KMS-11 (cell line): ENCODE results near the gene CEP70.

Source experiments
- H2AFZ ChIP-seq: fragments of 200-600 bp; sonication (generic); 2 replicates; pipeline ENCODE4 v1.6.1; 2016; ENCODE audit warnings: antibody characterized with exemption, mixed run types, low read depth
- H3K27ac ChIP-seq: fragments of 200-600 bp; sonication (generic); 2 replicates; pipeline ENCODE4 v1.6.1; 2016; ENCODE audit warnings: mild to moderate bottlenecking, mixed run types
- H3K27me3 ChIP-seq: fragments of 200-600 bp; sonication (generic); 2 replicates; pipeline ENCODE4 v1.6.1; 2017; ENCODE audit warnings: mild to moderate bottlenecking, low read depth, mixed run types, moderate library complexity; ENCODE audit not compliant: insufficient read depth
- H3K36me3 ChIP-seq: fragments of 200-600 bp; sonication (generic); 2 replicates; pipeline ENCODE4 v1.6.1; 2017; ENCODE audit warnings: mild to moderate bottlenecking, mixed run types; ENCODE audit not compliant: insufficient read depth
- H3K4me1 ChIP-seq: fragments of 200-600 bp; sonication (generic); 2 replicates; pipeline ENCODE4 v1.6.1; 2016; ENCODE audit warnings: mild to moderate bottlenecking, low read depth, mixed run types; ENCODE audit not compliant: poor library complexity, severe bottlenecking
- H3K4me2 ChIP-seq: fragments of 200-600 bp; sonication (generic); 2 replicates; pipeline ENCODE4 v1.7.0; 2016; ENCODE audit warnings: mild to moderate bottlenecking, mixed run types
- H3K4me3 ChIP-seq: fragments of 200-600 bp; sonication (generic); IDR thresholded peaks from 2 replicates; pipeline ENCODE4 v1.6.1; 2017; ENCODE audit warnings: low read depth, low read length, mixed read lengths; ENCODE audit not compliant: insufficient read depth
- H3K79me2 ChIP-seq: fragments of 200-600 bp; sonication (generic); 2 replicates; pipeline ENCODE4 v1.6.1; 2016; ENCODE audit warnings: low read depth, mixed run types; ENCODE audit not compliant: insufficient read depth
- H3K9ac ChIP-seq: fragments of 200-600 bp; sonication (generic); 2 replicates; pipeline ENCODE4 v1.6.1; 2016; ENCODE audit warnings: mild to moderate bottlenecking, mixed run types
- H4K20me1 ChIP-seq: fragments of 200-600 bp; sonication (generic); 2 replicates; pipeline ENCODE4 v1.6.1; 2016; ENCODE audit warnings: mild to moderate bottlenecking, mixed run types; ENCODE audit not compliant: insufficient read depth
- CTCF ChIP-seq: fragments of 200-600 bp; sonication (generic); conservative IDR thresholded peaks from 2 replicates; pipeline ENCODE4 v1.6.1; 2017; ENCODE audit warnings: low read depth, mild to moderate bottlenecking, antibody characterized with exemption, low read length, moderate library complexity, mixed read lengths

CEP70 gene

GRCh38 chr3:138594150-138594934 is at the start of gene CEP70:
Gene CEP70, minus strand, starts transcription at chr3:138594260. Its CDS starts 21,333 bp downstream, at chr3:138572927.
- Histone ChIP-seq H3K9ac (peak within 1 kb of the TSS; percentile 66), H3K79me2 (no peaks in the 10 kb centered on the region; the same call in 1 of the 2 replicates), H3K4me2 (peak within 1 kb of the TSS; percentile 66), H3K4me3 (peak within 1 kb of the TSS; percentile 94), H3K27ac (peak within 1 kb of the TSS; percentile 69), H4K20me1 (no peaks in the 10 kb centered on the region), H3K36me3 (no peaks in the 10 kb centered on the region), H3K4me1 (peaks cover 20% of the 10 kb centered on the region), H3K27me3 (no peaks in the 10 kb centered on the region), H2AFZ (peak within 1 kb of the TSS; percentile 90)
- peak; percentile 96 for TF ChIP-seq CTCF

DNA sequence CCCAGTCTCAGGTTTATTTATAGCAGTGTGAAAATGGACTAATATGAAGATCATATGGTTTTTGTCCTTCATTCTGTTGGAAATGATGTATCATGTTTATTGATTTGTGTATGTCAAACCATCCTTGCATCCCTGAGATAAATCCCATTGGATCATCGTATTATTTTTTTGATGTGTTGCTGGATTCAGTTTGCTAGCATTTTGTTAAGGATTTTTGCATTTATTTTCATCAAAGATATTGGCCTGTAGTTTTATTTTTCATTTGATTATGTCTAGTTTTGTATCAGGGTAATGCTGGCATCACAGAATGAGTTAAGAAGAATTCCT is 48.8 kb upstream of the CEP70 start:
- TF ChIP-seq CTCF, result no peak

DNA sequence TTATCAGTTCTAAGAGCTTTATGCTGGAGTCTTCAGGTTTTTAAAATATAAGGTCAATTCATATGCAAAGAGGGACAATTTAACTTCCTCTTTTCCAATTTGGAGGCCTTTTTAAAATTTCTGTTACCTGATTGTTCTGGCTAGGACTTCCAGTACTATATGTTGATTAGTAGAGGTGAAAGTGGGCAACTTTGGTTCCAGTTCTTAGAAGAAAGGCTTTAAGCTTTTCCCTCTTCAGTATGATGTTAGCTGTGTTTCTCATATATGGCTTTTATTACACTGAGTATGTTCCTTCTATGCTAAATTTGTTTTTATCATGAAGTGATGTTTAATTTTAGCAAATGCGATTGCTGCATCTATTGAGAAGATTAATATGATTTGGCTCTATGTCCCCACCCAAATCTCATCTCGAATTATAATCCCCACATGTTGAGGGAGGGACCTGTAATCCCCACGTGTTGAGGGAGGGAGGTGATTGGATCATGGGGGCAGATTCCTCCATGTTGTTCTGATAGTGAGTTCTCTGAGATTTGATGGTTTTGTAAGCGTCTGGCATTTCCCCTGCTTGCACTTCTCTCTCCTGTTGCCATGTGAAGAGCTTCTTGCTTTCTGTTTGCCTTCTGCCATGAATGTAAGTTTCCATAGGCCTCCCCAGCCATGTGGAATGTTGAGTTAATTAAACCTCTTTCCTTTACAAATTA is 48.3 kb upstream of the CEP70 start:
- TF ChIP-seq CTCF, result no peak
- H3K27me3 ChIP-seq, result no peaks in the 10 kb centered on the region
- no peaks in the 10 kb centered on the region for H4K20me1 ChIP-seq
- no peak overlapping the region for H3K9ac ChIP-seq
- no peak overlapping the region for H2AFZ ChIP-seq
- H3K36me3 ChIP-seq, result no peaks in the 10 kb centered on the region
- H3K4me3 ChIP-seq, result no peak overlapping the region
- H3K4me2 ChIP-seq, result no peak overlapping the region
- no peak overlapping the region for H3K27ac ChIP-seq
- no peaks in the 10 kb centered on the region for H3K4me1 ChIP-seq
- H3K79me2 ChIP-seq, result no peaks in the 10 kb centered on the region

More for the DNA sequence above, 48.8 kb upstream of the CEP70 start:
- Histone ChIP-seq H3K27me3 (no peaks in the 10 kb centered on the region), H3K4me2 (no peak overlapping the region), H3K4me3 (no peak overlapping the region), H3K36me3 (no peaks in the 10 kb centered on the region), H3K4me1 (no peaks in the 10 kb centered on the region), H4K20me1 (no peaks in the 10 kb centered on the region), H3K79me2 (no peaks in the 10 kb centered on the region), H3K27ac (no peak overlapping the region), H3K9ac (no peak overlapping the region), H2AFZ (no peak overlapping the region)

DNA sequence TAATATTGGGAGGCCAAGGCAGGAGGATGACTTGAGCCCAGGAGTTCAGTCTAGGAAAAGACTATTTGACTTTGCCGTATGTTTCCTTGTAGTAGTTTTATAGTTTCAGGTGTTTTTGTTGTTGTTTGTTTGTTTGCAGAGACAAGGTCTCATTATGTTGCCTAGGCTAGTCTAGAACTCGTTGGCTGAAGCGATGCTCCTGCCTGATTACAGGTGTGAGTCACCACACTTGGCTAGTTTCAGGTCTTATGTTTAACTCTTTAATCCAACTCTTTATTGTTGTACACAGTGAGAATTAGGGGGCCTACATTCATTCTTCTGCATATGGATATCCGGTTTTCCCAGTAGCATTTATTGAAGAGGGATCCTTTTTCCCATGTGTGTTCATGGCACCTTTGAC is 46.5 kb upstream of the CEP70 start:
- no peak overlapping the region for H3K9ac ChIP-seq
- no peak overlapping the region for H3K27ac ChIP-seq
- H3K79me2 ChIP-seq, result no peaks in the 10 kb centered on the region
- no peak overlapping the region for H2AFZ ChIP-seq
- H4K20me1 ChIP-seq, result no peaks in the 10 kb centered on the region
- no peaks in the 10 kb centered on the region for H3K36me3 ChIP-seq
- no peaks in the 10 kb centered on the region for H3K27me3 ChIP-seq
- TF ChIP-seq CTCF, result no peak
- no peak overlapping the region for H3K4me3 ChIP-seq
- no peak overlapping the region for H3K4me2 ChIP-seq
- no peaks in the 10 kb centered on the region for H3K4me1 ChIP-seq
